HUDEP-2 (cell line): ENCODE results near the gene POLR2F.

Source experiments
- DNase-seq, 76 experiments: peaks; one replicate each; lab custom pipeline; 2025; ENCODE audit not compliant: unreplicated experiment in 76 of 76; lab: John Stamatoyannopoulos, UW

POLR2F gene

DNA sequence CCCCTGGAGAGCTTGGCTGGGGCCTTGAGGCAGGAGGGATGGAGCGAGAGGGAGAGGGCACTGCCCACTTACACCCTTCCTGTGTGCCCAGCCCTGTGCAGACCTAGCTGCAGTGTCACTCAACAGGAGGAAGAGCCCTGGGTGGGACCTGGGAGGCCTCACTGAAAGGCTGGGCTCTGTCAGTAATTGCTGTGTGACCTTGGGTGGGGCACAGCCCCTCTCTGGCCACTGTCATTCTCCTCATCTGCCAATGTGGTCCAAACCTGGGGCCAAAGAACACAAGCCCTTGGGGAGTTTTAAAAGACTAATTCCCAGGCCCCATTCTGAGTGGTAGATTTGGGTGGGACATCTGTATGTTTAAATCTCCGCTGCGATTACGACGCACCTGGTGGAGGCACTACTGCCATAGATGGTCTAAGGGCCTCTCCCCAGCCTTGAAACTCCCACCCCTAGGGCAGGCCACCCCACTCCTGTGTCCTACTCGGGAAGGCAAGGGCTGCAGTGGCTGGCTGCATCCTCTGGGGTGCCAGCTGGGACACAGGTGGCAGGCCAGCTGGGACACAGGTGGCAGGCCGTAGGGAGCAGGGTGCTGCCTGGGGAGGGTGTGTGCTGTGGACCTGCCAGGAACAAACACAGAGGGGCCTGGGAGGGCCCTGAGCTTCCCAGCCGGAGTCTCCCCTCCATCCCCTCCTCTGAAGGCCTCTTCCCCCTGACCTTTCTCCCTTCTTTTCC, 43.2 kb downstream of the POLR2F start:
- DNase-seq: no peak

DNA sequence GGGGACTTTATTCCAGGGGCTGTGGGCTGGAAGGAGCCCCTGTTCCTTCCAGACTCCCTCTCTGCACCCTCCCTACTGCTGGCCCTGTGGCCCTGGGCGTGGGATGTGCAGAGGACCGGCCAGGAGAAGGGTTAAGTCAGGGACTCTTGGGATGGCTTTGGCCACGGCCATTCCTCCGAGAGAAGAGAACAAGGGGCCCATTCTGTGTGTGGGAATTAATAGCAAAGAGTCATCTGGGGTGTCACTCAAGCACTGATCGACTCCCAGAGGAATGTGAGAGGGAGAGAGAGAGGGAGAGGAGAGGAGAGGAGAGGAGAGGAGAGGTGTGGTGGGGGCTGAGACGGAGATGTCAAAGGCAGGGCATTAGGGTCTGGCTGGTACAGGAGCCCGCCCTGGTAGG, 45.0 kb downstream of the POLR2F start:
- DNase-seq: no peak

DNA sequence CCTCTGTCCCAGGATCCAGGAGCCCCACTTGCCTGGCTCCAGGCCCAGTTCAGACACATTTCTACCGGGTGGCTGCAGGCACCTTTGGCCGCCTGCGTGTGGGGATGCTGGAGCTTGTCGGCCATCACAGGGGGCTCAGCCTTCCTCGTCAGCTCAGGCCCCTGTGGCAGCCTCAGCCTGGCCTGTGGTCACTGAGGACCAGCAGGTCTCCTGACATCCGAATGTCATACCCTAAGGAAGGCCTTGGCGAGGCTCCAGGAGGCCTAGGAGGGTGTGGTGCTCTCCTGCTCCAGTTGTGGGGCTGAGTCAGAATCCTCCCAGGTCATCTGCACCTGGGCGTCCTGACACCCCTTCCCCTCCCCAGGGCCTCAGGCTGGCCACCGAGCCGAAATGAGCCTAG, 45.7 kb downstream of the POLR2F start:
- DNase-seq: peak in 7 of 76 experiments; percentile 2 to 15 (median 13)

DNA sequence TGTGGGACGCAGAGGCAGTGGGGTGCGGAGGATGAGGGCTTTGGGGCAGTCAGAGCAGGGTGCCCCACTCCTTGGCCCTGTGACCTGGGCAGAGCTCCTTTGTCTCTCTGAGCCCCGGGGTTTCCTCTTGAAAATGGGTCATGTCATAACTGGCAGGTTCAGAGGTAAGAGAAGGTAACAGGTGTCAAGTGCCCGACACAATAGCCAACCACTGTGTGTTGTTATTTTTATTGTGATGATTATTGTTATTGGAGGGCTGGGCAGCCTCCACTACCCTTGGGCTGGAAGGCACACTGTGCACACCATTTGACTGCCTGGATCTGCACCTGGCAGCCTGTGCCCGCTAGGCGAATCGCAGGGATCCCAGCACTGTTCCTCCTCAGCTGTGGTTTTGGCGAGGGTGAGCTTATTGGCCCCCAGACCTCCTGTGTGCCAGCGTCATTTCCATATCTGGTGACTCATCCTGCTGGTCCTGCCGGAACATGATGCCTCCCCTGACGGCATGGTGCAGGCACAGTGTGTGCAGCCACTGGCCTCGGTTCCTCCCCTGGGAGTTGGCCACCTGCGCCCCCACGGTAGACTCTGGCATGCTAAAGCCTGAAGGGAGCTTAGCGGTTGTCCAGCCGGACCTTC, 46.3 kb downstream of the POLR2F start:
- DNase-seq: peak in 36 of 76 experiments; percentile 3 to 56 (median 19)

DNA sequence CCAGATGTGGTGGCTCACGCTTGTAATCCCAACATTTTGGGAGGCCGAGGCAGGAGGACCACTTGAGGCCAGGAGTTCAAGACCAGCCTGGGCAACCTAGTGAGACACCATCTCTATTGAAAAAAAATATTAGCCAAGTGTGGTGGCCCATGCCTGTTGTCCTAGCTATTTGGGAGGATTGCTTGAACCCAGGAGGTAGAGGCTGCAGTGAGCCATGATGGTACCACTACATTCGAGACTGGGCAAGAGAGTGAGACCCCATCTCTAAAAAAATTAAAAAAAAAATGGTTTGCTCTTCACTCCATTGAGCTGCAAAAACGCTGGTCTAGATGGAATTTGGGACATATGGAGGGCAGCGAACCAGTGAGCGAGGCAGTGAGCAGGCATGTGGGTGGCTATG, 52.4 kb downstream of the POLR2F start:
- no peak for DNase-seq

DNA sequence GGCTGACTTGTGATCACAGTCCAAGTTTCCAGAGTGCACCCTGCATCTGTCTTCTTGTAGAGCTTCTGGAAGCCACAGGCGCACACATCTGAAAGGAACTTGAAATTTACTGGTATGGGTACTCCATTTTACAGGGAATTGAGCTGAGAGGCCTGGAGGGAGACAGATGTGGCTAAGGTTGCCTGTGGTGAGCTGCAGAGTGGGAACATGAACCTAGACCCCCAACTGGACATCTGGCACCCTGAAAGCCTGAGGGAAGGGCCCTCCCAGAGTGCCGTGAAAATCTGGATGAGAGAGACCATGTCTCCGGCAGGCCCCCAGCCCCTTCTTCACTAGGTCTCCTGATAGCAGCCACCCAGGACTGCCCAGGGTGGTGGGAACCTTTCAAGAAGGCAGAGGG, 53.4 kb downstream of the POLR2F start:
- no peak for DNase-seq

DNA sequence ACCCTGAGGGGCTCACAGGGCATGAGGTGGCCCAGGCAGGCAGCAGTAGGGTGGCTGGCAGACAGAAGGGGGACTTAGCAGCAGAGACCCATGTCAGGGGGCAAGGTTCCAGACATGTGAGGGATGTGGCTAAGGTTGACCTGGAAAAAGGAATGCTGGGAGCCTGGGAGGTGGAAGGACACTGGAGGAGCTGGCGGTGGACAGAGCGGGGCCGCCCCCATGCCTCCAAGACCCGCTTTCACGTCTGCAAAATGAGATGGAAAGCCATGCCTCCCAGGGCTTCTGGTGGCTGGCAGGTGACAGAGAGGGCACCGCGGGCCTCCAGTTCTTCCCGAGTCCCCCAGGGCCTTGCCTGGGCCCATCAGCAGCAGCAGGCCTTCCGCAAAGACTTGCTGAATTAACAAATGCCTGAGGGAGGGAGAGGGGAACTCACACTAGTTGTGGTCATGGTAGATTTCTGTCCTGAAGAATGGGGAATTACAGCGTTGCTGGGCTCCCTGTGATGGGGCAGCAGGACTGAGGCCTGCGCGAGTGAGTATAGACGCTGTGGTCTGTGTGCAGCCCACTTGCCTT, 53.9 kb downstream of the POLR2F start:
- DNase-seq: no peak

DNA sequence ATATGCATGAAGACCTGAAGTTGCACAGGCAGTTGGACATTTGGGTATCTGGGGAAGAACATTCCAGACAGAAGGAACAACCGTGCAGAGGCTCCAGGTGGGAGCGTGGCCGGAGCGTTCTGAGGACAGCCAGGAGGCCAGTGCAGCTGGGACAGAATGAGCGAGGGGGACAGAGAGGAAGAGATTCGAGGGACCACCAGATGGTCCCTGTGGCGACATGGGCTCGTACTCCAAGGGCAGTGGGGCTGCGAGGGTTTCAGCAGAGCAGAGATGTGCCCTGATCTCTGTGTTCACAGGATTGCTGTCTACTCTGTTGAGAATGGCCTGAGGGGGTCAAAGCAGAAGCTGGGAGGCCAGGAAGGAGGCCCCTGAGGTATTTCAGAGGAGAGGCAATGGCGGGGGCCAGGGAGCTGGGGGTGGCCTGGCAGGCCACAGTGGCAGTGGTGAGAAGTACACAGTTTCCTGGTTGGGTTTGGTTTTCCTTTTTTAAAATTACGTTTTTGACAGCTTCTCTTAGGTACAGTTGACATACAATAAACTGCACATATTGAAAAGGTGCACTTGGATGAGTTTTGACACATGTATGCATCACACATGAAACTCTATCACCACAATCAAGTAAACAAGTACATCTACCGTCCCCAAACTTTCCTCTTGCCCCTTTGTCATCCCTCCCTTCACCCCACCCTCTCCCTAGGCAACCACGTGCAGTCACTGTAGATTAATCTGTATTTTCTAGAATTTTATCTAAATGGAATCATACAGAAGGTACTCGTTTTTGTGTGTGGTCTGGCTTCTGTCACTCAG, 55.7 kb downstream of the POLR2F start:
- DNase-seq: no peak

DNA sequence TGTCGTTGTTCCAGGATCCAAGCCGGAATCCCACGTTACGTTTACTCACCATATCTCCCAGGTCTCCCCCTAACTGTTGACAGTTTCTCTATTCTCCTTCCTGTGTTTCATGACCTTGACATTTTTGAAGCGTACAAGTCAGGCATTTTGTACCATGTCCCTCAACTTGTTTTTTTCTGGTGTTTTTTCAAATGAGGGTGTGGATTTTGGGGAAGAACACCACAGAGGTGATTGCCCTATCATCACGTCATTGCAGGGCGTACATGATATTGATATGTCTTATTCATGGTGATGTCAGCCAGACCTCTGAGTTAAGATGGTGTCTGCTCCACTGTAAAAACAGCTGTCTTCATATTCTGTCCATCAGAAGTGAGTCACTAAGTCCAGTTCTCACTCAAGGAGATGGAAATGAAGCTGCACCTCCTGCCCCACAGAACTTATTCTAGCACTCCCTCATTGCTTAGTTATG, 59.1 kb downstream of the POLR2F start:
- no peak for DNase-seq

DNA sequence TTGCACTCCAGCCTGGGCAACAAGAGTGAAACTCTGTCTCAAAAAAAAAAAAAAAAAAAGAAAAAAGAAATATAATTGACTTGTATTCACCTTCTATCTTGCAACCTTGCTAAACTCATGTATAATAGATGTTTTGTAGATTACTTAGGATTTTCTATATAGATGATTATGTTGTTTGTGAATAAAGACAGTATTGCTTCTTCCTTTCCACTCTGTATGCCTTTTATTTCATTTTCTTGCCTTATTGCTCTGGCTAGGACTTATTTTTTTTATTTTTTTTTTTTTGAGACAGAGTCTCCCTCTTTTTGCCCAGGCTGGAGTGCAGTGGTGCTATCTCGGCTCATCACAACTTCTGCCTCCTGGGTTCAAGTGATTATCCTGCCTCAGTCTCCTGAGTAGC, 60.6 kb downstream of the POLR2F start:
- DNase-seq: no peak

DNA sequence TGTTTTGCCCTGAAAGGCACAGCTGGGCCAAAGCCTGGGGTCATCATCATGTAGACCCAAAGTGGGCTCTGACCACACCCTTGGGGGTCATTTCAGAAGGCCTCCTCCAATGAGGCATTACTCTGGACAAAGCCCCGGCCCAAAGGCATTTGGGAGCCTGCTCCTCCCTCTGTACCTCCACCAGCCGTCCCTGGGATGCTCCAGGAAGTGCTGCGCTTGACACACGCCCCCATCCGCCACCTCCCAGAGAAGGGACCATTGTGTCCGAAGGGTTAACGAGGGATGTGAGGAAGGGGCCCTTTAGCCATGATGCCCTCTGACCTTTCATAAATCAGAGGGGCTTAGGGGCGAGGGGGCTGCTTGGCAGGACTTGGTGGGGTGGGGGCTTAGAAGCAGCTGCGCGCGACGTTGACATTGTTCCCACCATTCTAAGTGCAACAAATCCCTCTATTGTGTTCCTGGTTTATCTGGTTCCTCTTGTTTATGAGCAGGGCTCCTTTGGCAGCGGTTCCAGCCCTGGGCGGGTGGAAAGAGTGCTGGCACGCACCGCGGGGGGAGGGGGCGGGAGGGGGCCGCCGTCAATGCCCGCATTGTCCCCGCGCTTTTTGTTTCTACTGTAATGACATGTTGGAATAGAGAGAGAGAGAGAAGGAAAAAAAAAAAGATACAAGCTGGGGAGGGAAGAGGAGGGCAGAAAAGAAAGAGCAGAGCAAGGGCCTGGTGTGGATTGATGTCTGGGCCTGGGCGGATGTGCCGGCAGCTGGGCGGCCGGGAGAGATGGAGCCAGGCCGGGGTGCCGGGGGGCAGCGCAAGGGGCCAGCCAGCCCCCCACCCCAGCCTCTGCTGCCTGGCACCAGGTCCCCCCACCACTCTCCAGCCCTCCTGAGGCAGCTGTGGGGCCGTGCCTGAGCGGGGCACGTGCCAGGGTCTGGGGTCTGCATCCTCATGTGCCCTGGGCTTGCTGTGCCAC, 63.0 kb downstream of the POLR2F start:
- DNase-seq: peak in 1 of 76 experiments; percentile 5

DNA sequence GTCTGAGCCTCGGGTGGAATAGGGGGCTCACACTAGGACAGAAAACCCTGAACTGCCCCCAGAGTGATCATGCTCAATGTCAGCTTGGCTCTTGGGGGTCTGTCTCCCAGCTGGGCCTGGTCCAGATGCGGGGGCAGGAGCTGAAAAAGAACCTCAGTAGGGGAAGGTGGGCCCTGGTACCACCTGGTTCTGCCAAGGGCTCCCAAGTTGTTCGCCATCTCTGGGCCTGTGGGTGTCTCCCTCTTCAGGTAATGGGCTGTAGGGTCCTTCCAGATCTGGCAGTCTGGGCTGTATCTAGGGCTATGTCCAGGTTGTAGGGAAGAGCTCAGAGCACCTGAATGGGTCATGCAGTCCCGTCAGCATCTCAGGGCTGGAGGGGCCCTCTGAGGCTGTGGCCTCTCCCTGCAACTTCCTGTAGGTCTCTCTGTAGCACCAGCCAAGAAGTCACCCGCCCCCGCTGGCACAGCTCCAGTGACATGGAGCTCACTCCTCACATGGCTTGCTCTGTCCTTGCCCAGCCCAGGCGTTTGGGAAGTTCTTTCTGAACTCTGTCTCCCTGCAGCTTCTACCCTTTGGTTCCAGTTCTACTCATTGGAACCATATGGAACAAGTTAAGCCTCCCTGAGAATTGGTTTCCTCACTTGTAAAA, 63.9 kb downstream of the POLR2F start:
- DNase-seq: peak in 74 of 76 experiments; percentile 12 to 88 (median 68)

DNA sequence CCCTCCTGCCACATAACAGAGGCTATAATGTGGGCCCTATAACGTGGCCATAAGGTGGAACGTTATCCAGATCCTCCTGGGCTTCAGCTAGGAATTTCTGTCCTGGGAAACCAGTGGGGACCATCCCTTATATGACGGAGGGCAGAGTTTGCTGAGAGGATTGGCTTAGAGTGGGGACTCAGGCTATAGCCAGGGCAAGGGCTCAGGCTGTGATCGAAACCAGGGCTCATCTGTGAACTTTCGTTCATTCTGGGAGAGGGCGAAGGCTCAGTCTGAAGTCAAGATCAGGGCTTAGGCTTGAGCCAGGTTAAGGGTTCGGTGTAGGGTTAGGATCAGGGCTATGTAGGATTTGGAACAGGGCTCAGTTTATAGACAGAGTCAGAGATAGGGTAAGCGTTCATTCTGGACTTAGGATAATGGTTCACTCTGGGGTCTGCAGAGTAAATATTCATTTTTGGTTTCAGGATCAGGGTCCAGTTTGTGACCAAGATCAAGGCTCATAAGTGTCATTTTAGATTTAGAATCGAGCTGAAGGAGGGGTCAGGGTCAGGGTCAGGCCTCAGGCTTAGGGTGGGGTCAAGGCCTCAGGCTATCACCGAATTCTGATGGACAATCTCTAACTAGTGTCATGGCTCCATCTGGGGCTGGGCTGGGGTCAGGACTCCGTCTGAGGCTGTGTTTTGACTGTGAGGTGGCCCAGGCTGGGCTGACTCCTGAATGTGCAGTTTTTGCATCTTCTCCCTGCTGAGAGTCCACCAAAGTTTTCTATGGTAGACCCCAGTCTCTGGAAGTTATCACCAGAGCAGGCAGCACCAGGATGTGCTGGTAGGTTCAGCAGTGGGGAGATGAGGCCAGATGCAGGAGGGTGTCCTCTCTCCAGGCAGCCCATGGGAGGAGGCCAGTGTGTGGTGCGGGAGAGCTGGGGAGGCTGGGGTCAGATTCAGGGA, 64.7 kb downstream of the POLR2F start:
- no peak for DNase-seq
